ENCODE data around the gene FRMD6.

The FRMD6 gene
- total RNA-seq = 1.5 reads per million

- DNase-seq = peak; percentile 68
These were observed at the start of gene FRMD6 for GRCh38 chr14:51651388-51652167. FRMD6 (plus strand) TSS chr14:51651910; CDS start chr14:51689837, 37,927 bp downstream.

DNA sequence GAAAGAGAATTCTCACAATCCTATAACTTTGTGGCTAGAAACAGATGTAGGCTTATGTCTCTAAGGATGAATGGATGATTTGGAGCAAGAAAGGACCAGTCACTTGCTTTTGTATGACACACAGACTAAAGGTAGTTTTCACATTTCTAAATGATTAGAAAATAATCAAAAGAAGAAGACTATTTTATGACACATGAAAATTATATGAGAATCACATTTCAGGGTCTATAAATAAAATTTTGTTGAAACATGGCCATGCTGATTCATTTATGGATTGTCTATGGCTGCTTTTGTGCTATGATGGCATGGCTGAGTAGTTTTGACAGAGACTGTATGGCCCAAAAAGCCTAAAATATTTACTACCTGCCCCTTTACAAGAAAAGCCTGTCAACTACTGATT, 49.4 kb upstream of the FRMD6 start:
- no peak for DNase-seq

DNA sequence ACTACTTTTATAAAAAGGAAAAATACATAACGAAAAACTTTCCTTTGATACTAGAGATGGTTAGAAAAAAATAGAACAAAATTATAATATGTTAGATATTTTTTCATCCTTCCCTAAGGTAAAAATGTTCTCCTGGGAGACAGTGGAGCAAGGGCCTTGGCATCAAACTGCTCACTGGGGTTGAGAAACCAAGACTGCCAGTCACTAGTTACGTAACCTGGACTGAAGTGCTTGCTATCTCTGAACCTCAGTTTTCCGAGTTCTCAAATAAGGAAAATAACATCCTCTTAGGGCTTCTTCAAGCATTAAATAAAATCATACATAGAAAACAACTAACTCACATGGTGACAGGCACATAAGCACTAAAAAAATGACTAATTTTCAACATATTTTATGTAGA, 48.2 kb upstream of the FRMD6 start:
- DNase-seq = no peak

GRCh38 chr14:51604073-51604472, 47.6 kb upstream of the FRMD6 start:
- no peak for DNase-seq

DNA sequence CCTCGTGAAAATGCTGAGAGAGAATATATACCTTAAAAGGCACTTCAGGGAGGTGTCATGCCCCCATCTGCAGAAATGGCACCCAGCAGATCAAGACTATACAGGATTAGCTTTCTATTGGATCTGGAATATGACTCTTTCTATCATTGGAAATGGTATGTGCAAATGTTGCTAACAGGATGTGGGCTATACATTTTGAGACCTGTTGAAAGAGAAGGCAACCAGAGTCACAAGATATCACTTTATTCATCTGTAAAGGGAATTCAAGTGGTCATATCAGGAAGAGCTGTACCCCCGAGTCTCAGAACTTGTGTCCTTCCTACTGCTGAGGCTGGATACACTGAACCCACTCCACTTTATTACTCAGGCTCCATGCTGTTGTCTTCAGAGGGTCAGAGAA, 46.1 kb upstream of the FRMD6 start:
- no peak for DNase-seq

DNA sequence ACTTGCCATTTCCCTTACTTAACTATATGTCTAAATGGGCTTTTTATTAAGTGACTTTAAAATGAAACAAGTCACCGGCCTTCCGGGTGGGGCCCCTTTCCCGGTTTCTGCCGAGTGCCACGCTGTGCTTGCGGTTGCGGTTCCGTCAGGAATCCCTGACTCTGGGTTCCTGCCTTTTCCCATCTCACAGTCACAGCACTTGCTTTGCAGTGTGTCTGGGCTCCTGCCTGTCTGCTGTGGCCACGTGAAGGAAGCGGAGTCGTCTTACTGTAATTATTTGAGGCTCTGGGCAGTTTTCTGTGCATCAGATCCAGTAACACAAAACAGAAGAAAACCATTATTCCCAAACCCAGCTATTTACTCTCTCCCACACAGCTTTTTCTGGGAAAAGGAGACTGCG, 44.0 kb upstream of the FRMD6 start:
- DNase-seq = no peak

DNA sequence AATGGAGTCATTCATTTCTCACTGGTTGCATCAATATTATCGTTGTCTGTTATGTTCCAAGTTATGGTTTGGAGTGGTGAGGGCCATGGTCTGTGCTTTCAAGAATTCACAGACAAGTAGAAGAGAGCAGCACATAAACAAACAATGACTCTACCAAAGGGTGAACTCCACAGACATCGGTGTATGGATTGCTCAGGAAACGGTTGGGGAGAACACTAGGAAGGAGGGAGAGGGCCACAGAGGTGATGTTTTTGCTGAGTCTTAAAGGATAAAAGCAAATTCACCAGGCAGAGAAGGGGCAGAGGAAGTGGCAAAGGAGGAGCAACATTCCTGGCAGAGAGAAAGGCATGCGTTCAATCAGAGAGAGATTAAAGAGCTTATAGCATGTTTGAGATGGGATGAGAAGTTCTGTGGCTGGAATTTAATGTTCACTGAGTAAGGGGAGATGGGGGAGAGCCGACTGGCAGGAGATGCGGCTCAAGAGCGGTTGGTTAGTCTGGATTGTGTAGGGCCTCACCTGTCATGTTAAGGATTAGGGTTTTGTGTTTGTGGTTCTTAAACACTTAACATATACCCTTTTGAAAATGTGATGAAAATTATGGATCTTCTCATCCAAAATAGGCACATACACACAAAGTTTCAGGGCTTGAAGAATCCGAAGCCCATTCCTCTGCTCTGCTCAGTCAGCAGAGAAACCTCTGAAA, 42.3 kb upstream of the FRMD6 start:
- DNase-seq = no peak

DNA sequence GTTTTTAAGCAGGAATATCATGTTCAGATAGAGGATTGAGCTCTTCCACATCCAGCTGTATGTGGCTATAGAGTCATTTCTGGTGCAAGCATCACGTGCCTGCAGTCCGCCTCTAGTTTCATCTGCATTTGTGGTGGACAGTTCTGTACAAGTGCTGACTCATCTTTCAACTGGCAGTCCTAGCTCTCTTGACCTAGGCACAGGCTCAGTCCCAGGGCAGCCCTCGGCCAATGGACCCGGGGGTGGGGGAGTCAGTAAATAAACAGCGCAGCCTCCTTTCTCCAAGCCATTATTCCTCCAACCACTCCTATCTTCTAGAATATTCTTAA, 41.8 kb upstream of the FRMD6 start:
- DNase-seq = no peak

GRCh38 chr14:51610771-51611170, 40.9 kb upstream of the FRMD6 start:
- DNase-seq = no peak

DNA sequence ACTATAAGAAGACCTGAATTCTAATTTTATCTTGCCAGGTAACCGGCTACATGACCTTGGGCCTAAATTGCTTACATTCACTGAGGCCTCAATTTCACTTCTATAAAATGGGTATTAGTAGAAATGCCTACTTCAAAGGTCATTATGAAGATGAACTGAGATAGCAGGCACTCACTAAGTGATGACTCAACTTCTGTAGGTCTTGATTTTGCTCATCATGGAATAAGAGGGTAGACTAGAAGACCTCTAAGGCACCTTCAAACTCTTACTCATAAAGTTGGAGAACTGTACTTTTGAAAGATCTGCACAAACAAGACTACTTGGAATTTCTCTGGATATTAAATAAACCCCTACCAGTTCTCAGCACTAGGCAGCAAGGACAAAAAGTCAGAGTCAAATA, 39.3 kb upstream of the FRMD6 start:
- no peak for DNase-seq

GRCh38 chr14:51613416-51613815, 38.3 kb upstream of the FRMD6 start:
- DNase-seq = no peak

DNA sequence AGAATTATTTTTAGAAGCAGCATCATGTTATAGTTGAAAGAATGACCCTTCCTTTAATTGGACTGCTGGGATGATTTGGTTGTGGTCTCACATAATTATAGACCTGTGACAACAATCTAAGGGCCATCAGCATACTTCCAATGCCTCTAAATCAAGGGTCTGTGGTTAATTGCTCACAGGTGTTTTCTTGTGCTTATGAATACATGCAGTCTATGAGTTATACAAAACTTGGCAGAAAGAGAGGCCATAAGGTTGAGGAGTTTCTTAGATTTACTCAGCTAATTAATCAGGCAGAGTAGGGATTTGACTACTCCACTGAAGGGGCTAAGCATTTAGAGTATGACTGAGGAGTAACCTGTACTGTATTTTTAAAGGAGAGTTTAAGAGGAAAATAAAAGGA, 37.0 kb upstream of the FRMD6 start:
- DNase-seq = no peak

DNA sequence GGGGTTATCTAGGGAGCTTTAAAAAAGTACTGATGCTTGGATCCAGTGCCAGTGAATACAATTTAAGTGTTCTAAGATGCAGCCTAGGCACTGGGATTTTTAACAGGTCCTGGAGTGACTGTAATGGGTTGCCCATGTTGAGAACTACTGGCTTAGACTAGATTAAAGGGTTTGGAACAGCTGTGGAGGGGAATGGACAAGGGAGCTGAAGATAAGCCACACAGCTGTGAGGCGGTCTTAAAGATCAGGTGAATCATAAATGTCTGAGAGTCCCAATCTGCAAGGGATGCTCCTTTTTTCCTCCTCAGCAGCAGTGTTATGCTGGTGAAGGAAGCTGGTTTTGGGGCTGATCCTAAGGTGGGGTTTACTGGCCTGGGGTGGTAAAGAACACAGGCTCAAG, 35.5 kb upstream of the FRMD6 start:
- DNase-seq = no peak

GRCh38 chr14:51616724-51617409, 34.8 kb upstream of the FRMD6 start:
- DNase-seq = no peak

DNA sequence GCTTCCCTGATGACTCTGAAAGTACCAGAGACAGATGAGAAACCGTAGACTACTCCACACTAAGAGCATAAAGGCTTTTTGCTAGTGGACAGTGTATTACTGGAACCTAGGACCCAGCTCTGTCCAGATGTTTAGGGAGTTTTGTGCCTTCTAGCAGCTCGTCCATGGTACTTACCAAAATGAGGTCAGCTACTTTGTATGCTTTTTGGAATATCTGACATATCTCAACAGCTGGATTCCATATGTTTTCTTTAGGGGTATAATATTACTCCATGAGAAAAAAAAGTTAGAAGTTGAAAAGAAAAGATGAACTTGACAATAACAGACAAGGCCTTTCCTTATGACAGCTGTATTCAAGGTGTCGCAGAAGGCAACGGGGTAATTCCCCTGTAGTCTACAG, 32.1 kb upstream of the FRMD6 start:
- no peak for DNase-seq

- DNase-seq = no peak
These were observed 31.7 kb upstream of the FRMD6 start for GRCh38 chr14:51620056-51620455.

- DNase-seq = no peak
These were observed 30.1 kb upstream of the FRMD6 start for GRCh38 chr14:51621654-51622053.

GRCh38 chr14:51622376-51622775, 29.3 kb upstream of the FRMD6 start:
- no peak for DNase-seq

GRCh38 chr14:51624955-51625569, 26.6 kb upstream of the FRMD6 start:
- DNase-seq = no peak

DNA sequence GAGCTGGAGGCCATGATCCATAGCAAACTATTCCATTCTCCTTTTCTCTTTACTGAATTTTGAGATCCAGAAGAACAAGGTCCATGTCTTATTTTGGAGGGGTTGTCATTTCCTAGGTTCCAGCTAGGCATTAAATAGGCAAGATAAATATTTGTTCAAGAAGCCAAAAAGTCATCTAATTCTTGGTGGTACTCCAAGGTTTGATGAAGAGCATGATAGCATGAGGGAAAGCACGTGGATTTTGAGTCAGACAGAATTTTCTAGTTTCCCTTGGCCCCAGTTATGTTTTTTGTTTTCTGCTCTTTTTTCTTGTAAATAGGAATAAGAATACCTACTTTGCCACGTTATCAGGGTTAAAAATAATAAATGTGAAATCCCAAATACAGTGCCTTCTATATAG, 25.5 kb upstream of the FRMD6 start:
- no peak for DNase-seq

GRCh38 chr14:51626788-51627187, 24.9 kb upstream of the FRMD6 start:
- DNase-seq = no peak

DNA sequence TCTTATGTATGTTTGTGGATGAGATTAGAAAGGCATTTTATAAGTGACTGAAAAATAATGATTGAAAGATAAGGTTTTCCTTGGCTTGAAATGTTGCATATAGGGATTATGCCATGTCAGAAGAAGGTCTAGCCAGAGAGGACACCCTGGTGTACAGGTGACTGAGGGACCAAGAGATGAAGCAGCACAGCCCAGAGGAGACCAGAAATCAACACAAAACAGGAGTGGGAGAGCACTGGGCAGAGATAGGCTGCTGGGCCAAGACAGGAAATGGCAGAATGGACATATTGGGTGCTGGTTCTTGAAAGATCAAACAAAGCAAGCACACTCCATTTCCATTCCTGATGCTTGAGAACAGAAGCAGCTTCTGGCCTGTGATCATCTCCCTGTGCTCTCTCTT, 24.4 kb upstream of the FRMD6 start:
- no peak for DNase-seq

DNA sequence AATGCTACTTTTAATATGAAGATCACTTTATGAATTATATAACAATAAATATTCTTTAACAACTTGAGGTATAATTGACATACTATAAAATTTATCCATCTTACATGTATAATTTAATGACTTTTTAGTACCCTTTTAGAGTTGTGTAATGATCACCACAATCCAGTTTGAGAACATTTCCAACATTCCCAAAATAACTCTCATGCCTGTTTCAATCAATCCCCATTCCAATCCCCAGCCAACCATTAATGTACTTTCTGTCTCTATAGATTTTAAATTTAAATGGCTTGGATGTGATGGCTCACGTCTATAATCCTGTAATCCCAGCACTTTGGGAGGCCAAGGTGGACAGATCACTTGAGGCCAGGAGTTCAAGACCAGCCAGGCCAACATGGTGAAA, 23.5 kb upstream of the FRMD6 start:
- DNase-seq = no peak

- DNase-seq = no peak
These were observed 20.7 kb upstream of the FRMD6 start for GRCh38 chr14:51630987-51631386.

Data from effector CD4-positive, alpha-beta T cell (primary cell).